Measurements from ENCODE around the gene EDN1.

DNA sequence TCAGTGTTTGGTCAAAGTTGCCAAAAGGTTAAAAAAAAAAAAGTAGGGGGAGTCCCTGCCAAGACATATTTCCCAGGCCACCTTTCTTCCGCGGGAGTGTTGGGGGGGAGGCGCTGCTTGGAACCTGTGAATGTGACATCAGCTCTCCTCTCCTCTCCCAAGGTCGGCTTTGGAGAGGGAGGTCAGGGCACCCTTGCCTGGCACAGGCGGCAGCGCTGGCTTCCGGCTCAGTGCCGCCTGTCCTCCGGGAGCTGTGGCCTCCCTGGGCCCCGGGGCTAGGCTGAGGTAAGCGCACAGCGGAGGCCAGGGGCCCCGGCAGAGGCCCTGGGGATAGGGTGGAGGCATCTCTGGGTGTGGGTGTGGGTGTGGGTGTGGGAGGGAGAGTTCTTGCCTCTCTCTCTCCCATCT, 1.9 kb upstream of the EDN1 start:
- TF ChIP-seq FOS (IDR thresholded peaks at IDR 0.05; ENCODE audit: low read depth, low read length) (no peak), MXI1 (IDR thresholded peaks at IDR 0.05; ENCODE audit: borderline replicate concordance, low read depth, low read length) (no peak), RFX5 (IDR thresholded peaks at IDR 0.05; ENCODE audit: low read depth, low read length) (no peak), POLR2A (IDR thresholded peaks at IDR 0.05; ENCODE audit: low read depth, low read length) (no peak), SMC3 (IDR thresholded peaks at IDR 0.05; ENCODE audit: low read depth, low read length) (no peak), MAZ (IDR thresholded peaks at IDR 0.05; ENCODE audit: borderline replicate concordance, low read depth, low read length) (no peak), BHLHE40 (IDR thresholded peaks at IDR 0.05; ENCODE audit: low read depth, low read length) (no peak), CEBPB (IDR thresholded peaks at IDR 0.05; ENCODE audit: low read depth, low read length) (no peak), RAD21 (IDR thresholded peaks at IDR 0.05; ENCODE audit: low read length) (no peak), RCOR1 (IDR thresholded peaks at IDR 0.05; ENCODE audit: insufficient replicate concordance, low read length) (no peak), MAFK (IDR thresholded peaks at IDR 0.05; ENCODE audit: low read depth, low read length) (no peak), NFE2L2 (IDR thresholded peaks at IDR 0.05; ENCODE audit: low read depth, low read length) (no peak)
- TF ChIP-seq, protein P1, sequence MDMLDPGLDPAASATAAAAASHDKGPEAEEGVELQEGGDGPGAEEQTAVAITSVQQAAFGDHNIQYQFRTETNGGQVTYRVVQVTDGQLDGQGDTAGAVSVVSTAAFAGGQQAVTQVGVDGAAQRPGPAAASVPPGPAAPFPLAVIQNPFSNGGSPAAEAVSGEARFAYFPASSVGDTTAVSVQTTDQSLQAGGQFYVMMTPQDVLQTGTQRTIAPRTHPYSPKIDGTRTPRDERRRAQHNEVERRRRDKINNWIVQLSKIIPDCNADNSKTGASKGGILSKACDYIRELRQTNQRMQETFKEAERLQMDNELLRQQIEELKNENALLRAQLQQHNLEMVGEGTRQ (IDR thresholded peaks at IDR 0.05; ENCODE audit: low read depth, low read length): no peak
- TF ChIP-seq, protein P2, sequence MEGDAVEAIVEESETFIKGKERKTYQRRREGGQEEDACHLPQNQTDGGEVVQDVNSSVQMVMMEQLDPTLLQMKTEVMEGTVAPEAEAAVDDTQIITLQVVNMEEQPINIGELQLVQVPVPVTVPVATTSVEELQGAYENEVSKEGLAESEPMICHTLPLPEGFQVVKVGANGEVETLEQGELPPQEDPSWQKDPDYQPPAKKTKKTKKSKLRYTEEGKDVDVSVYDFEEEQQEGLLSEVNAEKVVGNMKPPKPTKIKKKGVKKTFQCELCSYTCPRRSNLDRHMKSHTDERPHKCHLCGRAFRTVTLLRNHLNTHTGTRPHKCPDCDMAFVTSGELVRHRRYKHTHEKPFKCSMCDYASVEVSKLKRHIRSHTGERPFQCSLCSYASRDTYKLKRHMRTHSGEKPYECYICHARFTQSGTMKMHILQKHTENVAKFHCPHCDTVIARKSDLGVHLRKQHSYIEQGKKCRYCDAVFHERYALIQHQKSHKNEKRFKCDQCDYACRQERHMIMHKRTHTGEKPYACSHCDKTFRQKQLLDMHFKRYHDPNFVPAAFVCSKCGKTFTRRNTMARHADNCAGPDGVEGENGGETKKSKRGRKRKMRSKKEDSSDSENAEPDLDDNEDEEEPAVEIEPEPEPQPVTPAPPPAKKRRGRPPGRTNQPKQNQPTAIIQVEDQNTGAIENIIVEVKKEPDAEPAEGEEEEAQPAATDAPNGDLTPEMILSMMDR (conservative IDR thresholded peaks at IDR 0.05; ENCODE audit: low read depth, low read length): no peak

All from IMR-90 (cell line).